Measurements from ENCODE around the gene OR1F1.
"Not testable (repeated sequence)": the region's sequence is repeated elsewhere in the genome, so short reads cannot be mapped to it uniquely, and the experiment has no call there.

OR1F1 gene

DNA sequence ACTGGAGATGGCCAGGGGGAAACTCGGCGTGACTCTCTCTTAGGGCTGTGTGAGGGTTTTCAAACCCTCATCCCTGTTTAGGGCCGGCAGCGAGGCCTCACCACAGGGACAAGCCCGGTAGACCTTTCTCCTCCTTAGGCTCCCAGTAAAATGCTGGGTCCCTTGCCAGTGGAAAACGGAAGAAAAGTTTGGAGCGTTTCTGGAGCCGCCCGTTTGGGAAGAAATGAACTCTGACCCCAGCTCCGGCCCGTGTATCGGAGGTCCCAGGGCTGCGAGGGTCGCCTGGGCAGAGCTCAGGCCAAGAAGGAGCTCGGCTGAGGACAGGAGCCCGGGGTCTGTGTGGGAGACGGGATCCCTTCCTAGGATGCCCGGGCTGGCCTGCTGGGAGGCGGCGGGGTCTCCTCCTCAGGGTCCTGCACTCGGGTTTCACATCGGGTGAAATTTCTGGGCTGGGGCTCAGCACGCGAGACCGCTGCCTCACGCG is 29.9 kb upstream of the OR1F1 start:
- H3K36me3 Mint-ChIP-seq, result peaks cover 3% of the 10 kb centered on the region
- peaks cover 1% of the 10 kb centered on the region for H3K27me3 Mint-ChIP-seq
- DNase-seq (ENCODE audit: low spot score in 2 of 2) (no peak), ATAC-seq (ENCODE audit: low read depth) (no peak)
- peak overlapping the region; percentile 91 for H3K4me3 Mint-ChIP-seq
- H3K9me3 Mint-ChIP-seq, result peaks cover 2% of the 10 kb centered on the region
- peak overlapping the region; percentile 95 for H3K27ac Mint-ChIP-seq
- peaks cover 11% of the 10 kb centered on the region for H3K4me1 Mint-ChIP-seq

DNA sequence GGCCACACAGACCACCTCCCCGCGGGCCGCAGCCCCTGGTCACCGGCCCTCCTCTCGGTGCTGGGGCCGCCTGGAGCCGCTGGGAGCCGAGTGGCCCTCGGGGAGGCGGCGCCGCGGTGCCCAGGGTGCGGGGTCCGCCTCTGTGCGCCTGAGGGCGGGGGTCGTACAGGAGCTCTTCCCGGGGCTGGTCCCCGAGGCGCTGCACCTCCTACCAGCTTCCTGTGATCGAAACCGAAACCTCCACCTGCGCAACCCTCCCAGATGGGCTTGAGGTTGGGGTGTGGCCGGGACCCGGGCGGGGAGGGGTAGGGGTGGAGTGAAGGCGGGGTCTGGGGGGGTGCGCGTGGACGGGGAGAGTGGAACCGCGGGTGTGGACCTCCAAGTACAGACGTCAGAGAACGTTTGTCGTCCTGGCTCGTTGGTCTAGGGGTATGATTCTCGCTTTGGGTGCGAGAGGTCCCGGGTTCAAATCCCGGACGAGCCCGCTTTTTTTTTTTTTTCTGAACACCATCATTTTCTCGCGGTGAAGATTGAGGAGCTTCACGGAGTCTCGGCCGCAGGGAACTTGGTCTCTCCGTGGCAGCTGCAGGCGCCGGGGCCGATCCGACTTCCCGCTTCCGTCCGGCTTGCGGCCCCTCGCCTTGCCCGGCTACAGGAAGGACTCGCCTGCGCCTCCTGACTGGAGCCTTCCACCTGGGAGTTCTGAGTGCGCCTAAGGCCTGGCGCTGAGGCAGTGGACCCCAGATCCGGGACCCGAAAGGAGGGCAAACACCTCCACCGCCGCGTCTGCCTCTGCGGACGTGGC is 29.3 kb upstream of the OR1F1 start:
- H3K36me3 Mint-ChIP-seq, result peaks cover 3% of the 10 kb centered on the region
- peaks cover 2% of the 10 kb centered on the region for H3K9me3 Mint-ChIP-seq
- peaks cover 11% of the 10 kb centered on the region for H3K4me1 Mint-ChIP-seq
- DNase-seq (ENCODE audit: low spot score in 2 of 2) (peak; percentile 66 to 68), ATAC-seq (ENCODE audit: low read depth) (peak; percentile 88)
- H3K27ac Mint-ChIP-seq, result peak overlapping the region; percentile 95
- H3K27me3 Mint-ChIP-seq, result peaks cover 3% of the 10 kb centered on the region
- H3K4me3 Mint-ChIP-seq, result peak overlapping the region; percentile 91

DNA sequence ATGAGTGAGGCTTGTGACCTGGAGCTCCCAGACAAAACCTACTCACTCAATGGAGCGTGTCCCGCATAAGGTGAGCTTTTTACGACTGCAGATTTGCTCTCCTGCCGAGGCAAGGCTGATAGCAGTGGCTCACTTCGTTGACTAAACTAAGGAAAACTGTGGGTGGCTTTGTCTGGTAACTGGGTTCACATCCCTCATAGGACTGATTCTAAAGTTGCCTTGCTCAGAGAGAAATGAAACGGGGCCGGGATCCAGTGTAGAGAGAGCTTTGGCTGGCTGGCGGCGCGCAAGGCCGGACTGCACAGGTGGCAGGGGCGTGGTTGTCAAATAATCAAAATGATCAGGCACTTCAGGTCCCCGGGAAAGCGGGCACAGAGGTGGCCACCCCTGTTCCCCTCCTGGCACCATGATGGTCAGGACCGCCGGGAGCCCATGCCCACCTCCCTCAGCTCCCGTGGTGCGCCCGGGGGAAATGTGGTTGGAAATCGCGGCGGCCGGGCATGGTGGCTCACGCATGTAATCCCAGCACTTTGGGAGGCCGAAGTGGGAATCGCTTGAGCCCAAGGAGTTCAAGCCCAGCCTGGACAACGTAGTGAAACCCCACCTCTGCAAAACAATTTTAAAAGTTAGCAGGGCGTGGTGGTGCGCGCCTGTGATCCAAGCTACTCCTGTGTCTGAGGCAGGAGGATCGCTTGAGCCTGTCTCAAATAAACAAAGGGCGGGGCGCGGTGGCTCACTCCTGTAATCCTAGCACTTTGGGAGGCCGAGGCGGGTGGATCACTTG is 26.6 kb upstream of the OR1F1 start:
- no peak overlapping the region for H3K4me3 Mint-ChIP-seq
- DNase-seq (ENCODE audit: low spot score in 2 of 2), result no peak
- no peaks in the 10 kb centered on the region for H3K36me3 Mint-ChIP-seq
- no peak for ATAC-seq (ENCODE audit: low read depth)
- peaks cover 3% of the 10 kb centered on the region for H3K27me3 Mint-ChIP-seq
- H3K27ac Mint-ChIP-seq, result no peak overlapping the region
- H3K4me1 Mint-ChIP-seq, result peaks cover 17% of the 10 kb centered on the region
- H3K9me3 Mint-ChIP-seq, result no peaks in the 10 kb centered on the region

- DNase-seq (ENCODE audit: low spot score in 2 of 2) (no peak), ATAC-seq (ENCODE audit: low read depth) (no peak)
- H3K9me3 Mint-ChIP-seq, result no peaks in the 10 kb centered on the region
- H3K4me3 Mint-ChIP-seq, result no peak overlapping the region
- no peaks in the 10 kb centered on the region for H3K36me3 Mint-ChIP-seq
- H3K27ac Mint-ChIP-seq, result no peak overlapping the region
- peaks cover 8% of the 10 kb centered on the region for H3K4me1 Mint-ChIP-seq
- peaks cover 5% of the 10 kb centered on the region for H3K27me3 Mint-ChIP-seq
Measured at GRCh38 chr16:3164121-3164991, 23.6 kb upstream of the OR1F1 start.

DNA sequence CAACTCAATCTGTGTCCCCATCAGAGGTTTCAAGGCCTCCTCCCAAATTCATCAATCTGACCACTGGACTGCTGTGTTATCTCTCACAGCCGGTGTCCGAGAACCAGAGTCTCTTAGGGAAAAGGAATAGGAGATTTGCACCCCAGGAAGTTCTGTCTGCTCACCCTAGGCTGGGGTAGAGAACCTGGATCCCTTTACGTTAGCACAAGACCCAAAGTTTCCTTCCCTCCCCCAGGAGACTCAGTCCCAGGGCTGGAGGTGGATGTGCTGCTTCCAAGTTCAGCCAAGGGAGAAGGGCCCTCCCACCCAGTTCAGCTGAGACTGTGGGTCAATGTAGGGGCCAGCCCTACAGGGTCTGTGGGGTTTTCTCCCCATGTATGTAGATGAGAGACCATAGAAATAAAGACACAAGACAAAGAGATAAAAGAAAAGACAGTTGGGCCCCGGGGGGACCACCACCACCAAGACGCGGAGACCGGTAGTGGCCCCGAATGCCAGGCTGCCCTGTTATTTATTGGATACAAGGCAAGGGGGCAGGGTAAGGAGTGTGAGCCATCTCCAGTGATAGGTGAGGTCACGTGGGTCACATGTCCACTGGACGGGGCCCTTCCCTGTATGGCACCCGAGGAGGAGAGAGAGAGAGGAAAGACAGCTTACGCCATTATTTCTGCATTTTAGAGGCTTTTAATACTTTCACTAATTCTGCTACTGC is 22.7 kb upstream of the OR1F1 start:
- no peak for DNase-seq (ENCODE audit: low spot score in 2 of 2)
- Mint-ChIP-seq H3K9me3 (no peaks in the 10 kb centered on the region), H3K36me3 (no peaks in the 10 kb centered on the region), H3K27ac (no peak overlapping the region), H3K4me3 (peak overlapping the region; percentile 73), H3K27me3 (peaks cover 6% of the 10 kb centered on the region), H3K4me1 (peaks cover 6% of the 10 kb centered on the region)
- no peak for ATAC-seq (ENCODE audit: low read depth)

DNA sequence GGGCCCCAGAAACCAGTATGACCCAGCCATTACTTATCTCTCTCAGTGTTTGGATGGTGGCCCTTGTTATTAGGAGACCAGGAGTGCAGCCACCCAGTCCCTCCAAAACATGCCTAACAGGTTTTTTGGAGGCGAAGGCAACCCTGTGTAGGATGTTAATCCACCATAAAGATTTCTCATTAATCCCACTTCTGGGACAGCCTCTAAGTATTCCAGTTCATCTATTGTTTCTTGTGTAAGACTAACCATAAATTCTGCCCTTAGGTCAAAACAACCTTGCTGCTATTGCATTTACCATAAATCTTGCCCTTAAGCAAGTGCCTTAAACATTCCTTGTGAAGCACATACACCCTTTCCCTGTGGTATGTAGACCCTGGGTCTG is 21.5 kb upstream of the OR1F1 start:
- DNase-seq (ENCODE audit: low spot score in 2 of 2), result no peak
- H3K27ac Mint-ChIP-seq, result no peak overlapping the region
- H3K4me3 Mint-ChIP-seq, result no peak overlapping the region
- peaks cover 13% of the 10 kb centered on the region for H3K4me1 Mint-ChIP-seq
- no peaks in the 10 kb centered on the region for H3K36me3 Mint-ChIP-seq
- H3K27me3 Mint-ChIP-seq, result peaks cover 12% of the 10 kb centered on the region
- H3K9me3 Mint-ChIP-seq, result no peaks in the 10 kb centered on the region
- ATAC-seq (ENCODE audit: low read depth), result no peak

GRCh38 chr16:3168729-3169128 is 19.3 kb upstream of the OR1F1 start:
- H3K9me3 Mint-ChIP-seq; H3K27ac Mint-ChIP-seq; ATAC-seq (ENCODE audit: low read depth); H3K36me3 Mint-ChIP-seq; H3K4me3 Mint-ChIP-seq; DNase-seq (ENCODE audit: low spot score in 2 of 2): not testable (repeated sequence)
- H3K4me1 Mint-ChIP-seq, result peaks cover 16% of the 10 kb centered on the region
- peaks cover 15% of the 10 kb centered on the region for H3K27me3 Mint-ChIP-seq

- H3K9me3 Mint-ChIP-seq, result no peaks in the 10 kb centered on the region
- ATAC-seq (ENCODE audit: low read depth) (peak; percentile 11), DNase-seq (ENCODE audit: low spot score in 2 of 2) (no peak)
- H3K4me1 Mint-ChIP-seq, result peaks cover 17% of the 10 kb centered on the region
- H3K4me3 Mint-ChIP-seq, result peak overlapping the region; percentile 53
- no peaks in the 10 kb centered on the region for H3K36me3 Mint-ChIP-seq
- peak overlapping the region; percentile 53 for H3K27ac Mint-ChIP-seq
- peaks cover 19% of the 10 kb centered on the region for H3K27me3 Mint-ChIP-seq
Measured at GRCh38 chr16:3170440-3171180, 17.4 kb upstream of the OR1F1 start.

- Mint-ChIP-seq H3K9me3 (no peaks in the 10 kb centered on the region), H3K4me3 (peak overlapping the region; percentile 53), H3K27ac (peak overlapping the region; percentile 53), H3K27me3 (peaks cover 24% of the 10 kb centered on the region), H3K36me3 (no peaks in the 10 kb centered on the region), H3K4me1 (peaks cover 19% of the 10 kb centered on the region)
- DNase-seq (ENCODE audit: low spot score in 2 of 2) (peak in 1 of 2 donors; percentile 41), ATAC-seq (ENCODE audit: low read depth) (peak; percentile 62)
Measured at GRCh38 chr16:3171181-3171854, 16.7 kb upstream of the OR1F1 start.

DNA sequence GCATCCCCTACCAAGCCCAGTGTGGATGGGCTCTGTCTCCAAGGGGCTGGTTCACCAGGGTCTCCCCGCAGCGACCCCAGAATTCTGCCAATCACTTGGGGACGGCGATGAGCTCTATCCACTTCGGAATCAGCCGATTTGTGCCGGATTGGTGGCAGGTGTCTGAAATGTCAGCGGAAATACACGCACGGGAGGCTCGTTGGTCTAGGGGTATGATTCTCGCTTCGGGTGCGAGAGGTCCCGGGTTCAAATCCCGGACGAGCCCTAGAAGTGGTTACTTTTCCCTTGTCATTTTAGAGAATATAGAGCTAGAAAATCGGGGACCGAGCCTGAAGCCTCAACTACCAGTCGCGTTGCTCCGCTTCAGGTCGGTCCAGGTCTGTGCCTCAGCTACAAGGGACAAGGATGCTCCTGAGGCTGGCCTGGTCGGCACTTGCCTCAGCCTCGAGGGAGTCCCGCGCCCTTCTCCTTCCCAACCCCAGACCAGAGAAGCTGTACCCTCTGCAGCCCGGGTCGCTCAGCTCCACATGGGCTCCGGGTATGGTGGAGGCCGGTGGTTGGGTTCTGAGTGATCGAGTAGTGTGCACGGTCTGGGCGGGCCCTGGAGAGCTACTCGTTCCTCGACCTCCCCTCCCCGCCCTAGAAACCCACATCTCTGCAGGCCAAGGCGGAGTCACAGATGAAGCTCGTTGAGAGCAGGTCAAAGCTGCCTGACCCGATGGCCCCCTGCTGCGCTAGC is 16.0 kb upstream of the OR1F1 start:
- no peak for DNase-seq (ENCODE audit: low spot score in 2 of 2)
- H3K27me3 Mint-ChIP-seq, result peaks cover 25% of the 10 kb centered on the region
- peak overlapping the region; percentile 53 for H3K27ac Mint-ChIP-seq
- H3K4me1 Mint-ChIP-seq, result peaks cover 19% of the 10 kb centered on the region
- no peaks in the 10 kb centered on the region for H3K9me3 Mint-ChIP-seq
- H3K4me3 Mint-ChIP-seq, result peak overlapping the region; percentile 24
- ATAC-seq (ENCODE audit: low read depth), result no peak
- no peaks in the 10 kb centered on the region for H3K36me3 Mint-ChIP-seq

GRCh38 chr16:3173892-3174617 is 13.9 kb upstream of the OR1F1 start:
- ATAC-seq (ENCODE audit: low read depth) (peak; percentile 35), DNase-seq (ENCODE audit: low spot score in 2 of 2) (no peak)
- peaks cover 28% of the 10 kb centered on the region for H3K27me3 Mint-ChIP-seq
- no peaks in the 10 kb centered on the region for H3K9me3 Mint-ChIP-seq
- H3K4me1 Mint-ChIP-seq, result peaks cover 19% of the 10 kb centered on the region
- H3K4me3 Mint-ChIP-seq, result no peak overlapping the region
- H3K27ac Mint-ChIP-seq, result peak overlapping the region; percentile 58
- no peaks in the 10 kb centered on the region for H3K36me3 Mint-ChIP-seq
